PC-9 (cell line): Measurements from ENCODE around the gene BUB1. TPM values are rescaled to one million over a fixed set of nuclear protein-coding genes. Genes with fewer than 3 reads are reported as not detected.
"Not testable (repeated sequence)": the region's sequence is repeated elsewhere in the genome, so short reads cannot be mapped to it uniquely, and the experiment has no call there.

Experiments
- BruUV-seq: library from RNA; stranded (reverse); fragments of 400-500 nt; replicated peaks from 2 replicates; lab custom pipeline; 2021; lab: Mats Ljungman, UMichigan
- CTCF ChIA-PET: fragments of 300-600 bp; sonication (Branson Sonifier 250); formaldehyde crosslinking; loops from one replicate; lab custom pipeline; 2022; ENCODE audit warnings: antibody characterized with exemption; lab: Charles Lee
- POLR2A ChIA-PET: fragments of 300-600 bp; sonication (Branson Sonifier 250); formaldehyde crosslinking; loops from one replicate; lab custom pipeline; 2022; ENCODE audit warnings: antibody characterized with exemption; ENCODE audit not compliant: unreplicated experiment; lab: Charles Lee
- DNase-seq, 2 experiments: peaks; one replicate each; pipeline versions ENCODE4 v3.0.0 to v3.0.0-alpha.2; 2015 to 2022; ENCODE audit warnings: mixed read lengths in 1 of 2
- H2AFZ ChIP-seq: fragments of 200-600 bp; sonication (generic); 2 replicates; pipeline ENCODE4 v1.8.1; 2017; ENCODE audit warnings: antibody characterized with exemption
- H3F3A ChIP-seq: fragments of 200-600 bp; sonication (generic); 2 replicates; pipeline ENCODE4 v1.8.1; 2017; ENCODE audit warnings: antibody characterized with exemption, mild to moderate bottlenecking, low read depth; ENCODE audit not compliant: insufficient read depth
- H3K27ac ChIP-seq: fragments of 200-600 bp; sonication (generic); 2 replicates; pipeline ENCODE4 v1.6.1; 2016; ENCODE audit warnings: mixed run types
- H3K27me3 ChIP-seq: fragments of 200-600 bp; sonication (generic); 2 replicates; pipeline ENCODE4 v1.6.1; 2016; ENCODE audit warnings: low read depth, mixed run types; ENCODE audit not compliant: insufficient read depth
- H3K36me3 ChIP-seq: fragments of 200-600 bp; sonication (generic); 2 replicates; pipeline ENCODE4 v1.6.1; 2016; ENCODE audit warnings: low read depth, mixed run types
- H3K4me1 ChIP-seq: fragments of 200-600 bp; sonication (generic); replicated peaks from 2 replicates; pipeline ENCODE4 v1.6.1; 2016; ENCODE audit warnings: mixed run types; ENCODE audit not compliant: insufficient read depth
- H3K4me2 ChIP-seq: fragments of 200-600 bp; sonication (generic); 2 replicates; pipeline ENCODE4 v1.6.1; 2017; ENCODE audit warnings: mixed run types
- H3K4me3 ChIP-seq: fragments of 200-600 bp; sonication (generic); 2 replicates; pipeline ENCODE4 v1.6.1; 2016; ENCODE audit warnings: mixed run types
- H3K79me2 ChIP-seq: fragments of 200-600 bp; sonication (generic); 2 replicates; pipeline ENCODE4 v1.6.1; 2017; ENCODE audit warnings: low read depth, mixed run types
- H3K9me2 ChIP-seq: fragments of 200-600 bp; sonication (generic); 2 replicates; pipeline ENCODE4 v1.8.1; 2017; ENCODE audit warnings: mild to moderate bottlenecking; ENCODE audit not compliant: insufficient read depth
- H3K9me3 ChIP-seq: fragments of 200-600 bp; sonication (generic); 2 replicates; pipeline ENCODE4 v1.8.1; 2016; ENCODE audit warnings: low read depth; ENCODE audit not compliant: insufficient read depth
- H4K20me1 ChIP-seq: fragments of 200-600 bp; sonication (generic); 2 replicates; pipeline ENCODE4 v1.8.1; 2017; ENCODE audit not compliant: insufficient read depth
- EZH2 ChIP-seq: fragments of 200-600 bp; sonication (generic); IDR thresholded peaks from 2 replicates; pipeline ENCODE4 v1.8.0; 2017; ENCODE audit warnings: antibody characterized with exemption, low read depth
- intact Hi-C: fragments of 100-400 bp; cut with micrococcal nuclease; formaldehyde crosslinking; loops from one replicate; pipeline ENCODE4 v1.10.0; 2022; ENCODE audit not compliant: unreplicated experiment
- total RNA-seq: library from RNA; stranded (reverse); gene quantifications from 2 replicates; pipeline ENCODE4 v1.2.3, GENCODE V29; 2021
- TF ChIP-seq, protein P1 (sequence below): fragments of 200-600 bp; sonication (generic); conservative IDR thresholded peaks from 2 replicates; pipeline ENCODE4 v1.6.1; 2017; ENCODE audit warnings: mixed run types, antibody characterized with exemption, mild to moderate bottlenecking, moderate library complexity

Gene BUB1
- total RNA-seq, 1 experiment from 2014 or later, result 74.6 TPM

DNA sequence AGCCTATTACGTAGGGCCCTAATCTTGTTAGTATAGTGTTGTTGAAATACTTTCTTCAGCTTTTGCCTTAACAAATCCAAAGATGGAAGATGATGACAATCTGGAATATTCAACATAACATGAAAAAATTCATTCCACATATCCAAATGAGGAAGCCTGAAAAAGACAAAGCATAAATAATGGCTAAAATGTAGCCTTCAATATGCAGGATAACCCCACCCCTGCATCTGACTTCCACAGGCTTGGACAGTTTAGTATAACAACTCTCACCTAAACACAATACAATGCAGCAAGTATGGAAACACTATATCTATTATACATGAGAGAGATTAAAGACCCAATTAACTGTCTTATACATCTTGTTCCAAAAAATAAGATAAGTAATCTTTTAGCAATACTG, 39.9 kb downstream of the BUB1 start:
- Histone ChIP-seq H4K20me1 (no peaks in the 10 kb centered on the region), H2AFZ (no peak overlapping the region), H3K27ac (no peak overlapping the region), H3F3A (no peaks in the 10 kb centered on the region), H3K4me1 (no peaks in the 10 kb centered on the region), H3K27me3 (no peaks in the 10 kb centered on the region), H3K79me2 (no peaks in the 10 kb centered on the region), H3K9me2 (no peaks in the 10 kb centered on the region), H3K9me3 (no peaks in the 10 kb centered on the region), H3K4me2 (no peak overlapping the region), H3K36me3 (peaks cover 13% of the 10 kb centered on the region), H3K4me3 (no peak overlapping the region)
- POLR2A ChIA-PET, result no interaction called here
- intact Hi-C loops, result no loop called here
- no peak for DNase-seq
- CTCF ChIA-PET, result no interaction called here
- no peak for TF ChIP-seq EZH2
- TF ChIP-seq, protein P1, sequence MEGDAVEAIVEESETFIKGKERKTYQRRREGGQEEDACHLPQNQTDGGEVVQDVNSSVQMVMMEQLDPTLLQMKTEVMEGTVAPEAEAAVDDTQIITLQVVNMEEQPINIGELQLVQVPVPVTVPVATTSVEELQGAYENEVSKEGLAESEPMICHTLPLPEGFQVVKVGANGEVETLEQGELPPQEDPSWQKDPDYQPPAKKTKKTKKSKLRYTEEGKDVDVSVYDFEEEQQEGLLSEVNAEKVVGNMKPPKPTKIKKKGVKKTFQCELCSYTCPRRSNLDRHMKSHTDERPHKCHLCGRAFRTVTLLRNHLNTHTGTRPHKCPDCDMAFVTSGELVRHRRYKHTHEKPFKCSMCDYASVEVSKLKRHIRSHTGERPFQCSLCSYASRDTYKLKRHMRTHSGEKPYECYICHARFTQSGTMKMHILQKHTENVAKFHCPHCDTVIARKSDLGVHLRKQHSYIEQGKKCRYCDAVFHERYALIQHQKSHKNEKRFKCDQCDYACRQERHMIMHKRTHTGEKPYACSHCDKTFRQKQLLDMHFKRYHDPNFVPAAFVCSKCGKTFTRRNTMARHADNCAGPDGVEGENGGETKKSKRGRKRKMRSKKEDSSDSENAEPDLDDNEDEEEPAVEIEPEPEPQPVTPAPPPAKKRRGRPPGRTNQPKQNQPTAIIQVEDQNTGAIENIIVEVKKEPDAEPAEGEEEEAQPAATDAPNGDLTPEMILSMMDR, result no peak
- BruUV-seq, result no TSS peak

DNA sequence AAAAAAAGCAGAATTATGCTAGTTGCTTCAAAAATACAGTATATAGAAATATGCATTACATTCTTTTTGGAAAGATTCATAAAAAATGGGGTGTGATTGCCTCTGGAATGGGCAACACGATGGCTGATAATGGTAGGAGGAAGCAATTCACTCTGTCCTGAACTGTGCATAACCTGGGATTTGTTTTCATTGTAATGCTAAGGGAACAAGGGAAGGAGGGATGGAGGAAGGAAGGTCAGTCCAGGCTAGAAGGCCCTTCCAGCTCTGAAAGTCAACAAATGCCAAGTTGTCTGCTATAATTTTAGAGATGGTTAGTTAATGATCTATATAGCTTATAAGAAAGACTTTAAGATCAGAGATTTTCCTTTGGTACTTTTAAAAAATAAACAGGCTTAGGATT, 40.8 kb downstream of the BUB1 start:
- Histone ChIP-seq H4K20me1 (no peaks in the 10 kb centered on the region), H3K4me1 (no peaks in the 10 kb centered on the region), H3K79me2 (no peaks in the 10 kb centered on the region), H3K4me2 (no peak overlapping the region), H3K9me2 (no peaks in the 10 kb centered on the region), H3K9me3 (no peaks in the 10 kb centered on the region), H3K4me3 (no peak overlapping the region), H3F3A (no peaks in the 10 kb centered on the region), H3K27me3 (no peaks in the 10 kb centered on the region), H3K36me3 (peaks cover 7% of the 10 kb centered on the region), H2AFZ (no peak overlapping the region), H3K27ac (no peak overlapping the region)
- POLR2A ChIA-PET, result no interaction called here
- no peak for TF ChIP-seq EZH2
- TF ChIP-seq, protein P1, result no peak
- no TSS peak for BruUV-seq
- CTCF ChIA-PET, result interaction anchor here (0.6 kb wide), 1 partner anchor 1135 kb away, joined by 7 read pairs; no protein-coding TSS in a partner anchor
- intact Hi-C loops, result no loop called here
- no peak for DNase-seq

DNA sequence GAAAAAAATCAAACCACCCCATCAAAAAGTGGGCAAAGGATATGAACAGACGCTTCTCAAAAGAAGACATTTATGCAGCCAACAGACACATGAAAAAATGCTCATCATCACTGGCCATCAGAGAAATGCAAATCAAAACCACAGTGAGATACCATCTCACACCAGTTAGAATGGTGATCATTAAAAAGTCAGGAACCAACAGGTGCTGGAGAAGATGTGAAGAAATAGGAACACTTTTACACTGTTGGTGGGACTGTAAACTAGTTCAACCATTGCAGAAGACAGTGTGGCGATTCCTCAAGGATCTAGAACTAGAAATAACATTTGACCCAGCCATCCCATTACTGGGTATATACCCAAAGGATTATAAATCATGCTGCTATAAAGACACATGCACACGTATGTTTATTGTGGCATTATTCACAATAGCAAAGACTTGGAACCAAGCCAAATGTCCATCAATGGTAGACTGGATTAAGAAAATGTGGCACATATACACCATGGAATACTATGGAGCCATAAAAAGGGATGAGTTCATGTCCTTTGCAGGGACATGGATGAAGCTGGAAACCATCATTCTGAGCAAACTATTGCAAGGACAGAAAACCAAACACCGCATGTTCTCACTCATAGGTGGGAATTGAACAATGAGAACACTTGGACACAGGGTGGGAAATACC, 41.8 kb downstream of the BUB1 start:
- H3K27ac ChIP-seq, H3K27me3 ChIP-seq, BruUV-seq, intact Hi-C loops, H3K79me2 ChIP-seq, H3K4me1 ChIP-seq, H3K4me3 ChIP-seq, DNase-seq, POLR2A ChIA-PET, H3F3A ChIP-seq, H3K36me3 ChIP-seq, H3K4me2 ChIP-seq, H3K9me2 ChIP-seq, H2AFZ ChIP-seq, H4K20me1 ChIP-seq, CTCF ChIA-PET, H3K9me3 ChIP-seq: not testable (repeated sequence)

- H3K79me2 ChIP-seq, CTCF ChIA-PET, H2AFZ ChIP-seq, H3F3A ChIP-seq, H3K4me2 ChIP-seq, POLR2A ChIA-PET, H3K27ac ChIP-seq, H4K20me1 ChIP-seq, H3K9me2 ChIP-seq, H3K9me3 ChIP-seq, intact Hi-C loops, BruUV-seq, H3K4me1 ChIP-seq, H3K36me3 ChIP-seq, H3K27me3 ChIP-seq, H3K4me3 ChIP-seq, DNase-seq: not testable (repeated sequence)
These were observed 50.5 kb downstream of the BUB1 start for GRCh38 chr2:110627348-110627747.

DNA sequence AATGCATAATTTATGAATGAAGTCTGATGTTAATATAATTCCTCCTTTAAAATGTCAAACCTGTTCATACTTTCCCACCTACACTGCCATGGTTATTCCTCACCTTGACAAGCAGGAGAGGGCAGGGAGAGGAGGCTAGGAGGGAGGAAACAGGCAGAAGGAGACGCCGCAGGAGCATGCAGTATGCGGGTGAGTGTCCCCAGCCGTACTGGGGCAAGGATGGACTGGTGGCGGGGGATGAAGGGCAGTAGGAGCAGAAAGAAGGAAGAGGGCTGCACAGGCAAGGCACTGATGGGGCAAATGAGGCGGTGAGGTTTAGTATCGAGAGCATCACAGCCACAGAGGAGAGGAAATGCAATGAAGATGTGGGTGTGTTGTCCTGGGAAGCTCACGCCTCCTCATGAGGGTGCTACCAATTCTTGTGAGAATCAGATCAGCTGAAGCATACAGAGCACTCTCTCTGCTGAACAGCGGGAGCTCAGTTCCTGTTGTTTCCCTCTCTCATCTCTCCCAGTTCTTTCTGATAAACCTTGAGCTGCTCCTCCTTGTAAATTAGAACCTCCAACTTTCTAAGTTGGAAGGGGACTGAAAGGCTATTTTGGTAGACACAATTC, 58.4 kb downstream of the BUB1 start:
- H3K27me3 ChIP-seq, H3K9me3 ChIP-seq, H3K79me2 ChIP-seq, H2AFZ ChIP-seq, H3K4me1 ChIP-seq, H3K9me2 ChIP-seq, intact Hi-C loops, POLR2A ChIA-PET, BruUV-seq, DNase-seq, CTCF ChIA-PET, H3K27ac ChIP-seq, H4K20me1 ChIP-seq, H3K4me2 ChIP-seq, H3K36me3 ChIP-seq, H3F3A ChIP-seq, H3K4me3 ChIP-seq: not testable (repeated sequence)

- H3K27me3 ChIP-seq, H3F3A ChIP-seq, H2AFZ ChIP-seq, H3K36me3 ChIP-seq, H3K4me1 ChIP-seq, H3K9me3 ChIP-seq, DNase-seq, H3K9me2 ChIP-seq, CTCF ChIA-PET, H4K20me1 ChIP-seq, BruUV-seq, H3K4me2 ChIP-seq, H3K4me3 ChIP-seq, POLR2A ChIA-PET, H3K79me2 ChIP-seq, intact Hi-C loops, H3K27ac ChIP-seq: not testable (repeated sequence)
These were observed 63.9 kb downstream of the BUB1 start for GRCh38 chr2:110613927-110614326.
